ENCODE measurements around the gene PRXL2B. TPM values are rescaled to one million over a fixed set of nuclear protein-coding genes. Genes with fewer than 3 reads are reported as not detected.

PRXL2B gene
- total RNA-seq, 2 donors from 2014 or later = 5.6 to 8.8 TPM

GRCh38 chr1:2561446-2561845 lies 25.1 kb upstream of the PRXL2B start:
- 81% methylated on average over 5 to 11 of the region's 11 CpGs for WGBS, 2 donors
- DNase-seq = no peak
- Histone ChIP-seq H3K9me3 (no peaks in the 10 kb centered on the region), H3K4me1 (peaks cover 16% of the 10 kb centered on the region), H3K4me3 (no peak overlapping the region), H3K27ac (no peak overlapping the region), H3K27me3 (no peaks in the 10 kb centered on the region), H3K36me3 (replicated peaks in 1 of 2; ENCODE audit: insufficient read depth in 1 of 2, low read depth in 2 of 2) (no peaks in the 10 kb centered on the region)
- TF ChIP-seq, protein P1, sequence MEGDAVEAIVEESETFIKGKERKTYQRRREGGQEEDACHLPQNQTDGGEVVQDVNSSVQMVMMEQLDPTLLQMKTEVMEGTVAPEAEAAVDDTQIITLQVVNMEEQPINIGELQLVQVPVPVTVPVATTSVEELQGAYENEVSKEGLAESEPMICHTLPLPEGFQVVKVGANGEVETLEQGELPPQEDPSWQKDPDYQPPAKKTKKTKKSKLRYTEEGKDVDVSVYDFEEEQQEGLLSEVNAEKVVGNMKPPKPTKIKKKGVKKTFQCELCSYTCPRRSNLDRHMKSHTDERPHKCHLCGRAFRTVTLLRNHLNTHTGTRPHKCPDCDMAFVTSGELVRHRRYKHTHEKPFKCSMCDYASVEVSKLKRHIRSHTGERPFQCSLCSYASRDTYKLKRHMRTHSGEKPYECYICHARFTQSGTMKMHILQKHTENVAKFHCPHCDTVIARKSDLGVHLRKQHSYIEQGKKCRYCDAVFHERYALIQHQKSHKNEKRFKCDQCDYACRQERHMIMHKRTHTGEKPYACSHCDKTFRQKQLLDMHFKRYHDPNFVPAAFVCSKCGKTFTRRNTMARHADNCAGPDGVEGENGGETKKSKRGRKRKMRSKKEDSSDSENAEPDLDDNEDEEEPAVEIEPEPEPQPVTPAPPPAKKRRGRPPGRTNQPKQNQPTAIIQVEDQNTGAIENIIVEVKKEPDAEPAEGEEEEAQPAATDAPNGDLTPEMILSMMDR (IDR thresholded peaks at IDR 0.05) = no peak
- no peak for TF ChIP-seq POLR2A (IDR thresholded peaks at IDR 0.05)
- intact Hi-C loops (cut with DNase I) = no loop called here
- ATAC-seq = no peak

DNA sequence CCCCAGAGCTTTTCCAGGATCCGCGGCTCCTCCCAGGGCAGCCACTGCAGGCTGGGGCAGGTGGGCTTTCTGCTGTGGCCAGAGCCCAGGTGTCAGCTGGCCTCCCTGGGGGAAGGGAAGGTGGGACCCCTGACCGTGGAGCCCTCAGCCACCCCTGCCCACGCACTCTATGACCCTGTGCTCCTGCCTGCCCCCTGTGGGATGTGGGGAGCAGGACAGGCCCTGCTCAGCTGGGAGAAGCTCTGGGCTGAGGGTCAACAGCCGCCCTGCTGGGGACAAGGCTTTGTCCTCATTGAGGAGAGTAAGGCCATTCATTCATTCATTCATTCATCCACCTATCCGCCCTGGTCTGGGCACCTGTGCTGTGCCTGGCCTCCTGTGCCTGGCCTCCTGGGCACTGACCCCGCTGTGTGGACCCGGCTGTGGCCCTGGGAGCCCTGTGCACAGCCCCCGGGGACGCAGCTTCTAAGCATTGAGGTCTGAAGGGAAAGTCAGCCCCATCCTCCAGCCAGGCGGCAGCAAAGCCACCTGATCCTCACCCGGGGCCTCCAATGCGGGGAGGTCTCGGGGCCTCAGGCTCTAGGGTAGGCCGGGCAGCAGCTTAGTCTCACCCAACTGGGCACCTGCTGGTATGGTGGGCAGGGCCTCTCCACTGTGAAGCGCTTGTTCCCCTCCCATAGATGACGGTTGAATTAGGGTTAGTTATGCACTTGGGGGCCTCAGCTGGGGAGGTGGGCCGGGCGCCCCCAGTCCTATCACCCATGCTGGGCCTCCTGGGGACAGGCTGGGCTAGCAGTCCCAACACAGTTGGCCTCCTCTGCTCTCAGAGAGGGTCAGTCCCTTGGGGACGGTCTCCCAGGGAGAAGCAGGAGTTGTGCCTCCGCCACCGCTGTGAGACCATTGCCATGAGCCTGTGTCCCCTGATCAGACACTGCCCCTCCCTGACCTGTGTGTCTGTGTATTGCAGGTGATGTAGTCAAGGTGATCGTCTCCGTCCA lies 24.4 kb upstream of the PRXL2B start:
- Histone ChIP-seq H3K9me3 (no peaks in the 10 kb centered on the region), H3K4me1 (peaks cover 10% of the 10 kb centered on the region), H3K27me3 (no peaks in the 10 kb centered on the region), H3K4me3 (no peak overlapping the region), H3K36me3 (replicated peaks in 1 of 2; ENCODE audit: insufficient read depth in 1 of 2, low read depth in 2 of 2) (no peaks in the 10 kb centered on the region), H3K27ac (no peak overlapping the region)
- intact Hi-C loops (cut with DNase I) = no loop called here
- TF ChIP-seq, protein P1 (IDR thresholded peaks at IDR 0.05) = peak in 4 of 7 experiments; percentile 15 to 35 (median 27)
- no peak for TF ChIP-seq POLR2A (IDR thresholded peaks at IDR 0.05)
- no peak for DNase-seq
- 75 to 79% methylated on average over 4 to 24 of the region's 24 CpGs for whole genome bisulfite sequencing, 2 donors
- ATAC-seq = no peak

GRCh38 chr1:2563205-2563604 lies 23.4 kb upstream of the PRXL2B start:
- DNase-seq = no peak
- Histone ChIP-seq H3K27me3 (no peaks in the 10 kb centered on the region), H3K36me3 (replicated peaks in 1 of 2; ENCODE audit: insufficient read depth in 1 of 2, low read depth in 2 of 2) (no peaks in the 10 kb centered on the region), H3K27ac (no peak overlapping the region), H3K9me3 (no peaks in the 10 kb centered on the region), H3K4me1 (no peaks in the 10 kb centered on the region), H3K4me3 (no peak overlapping the region)
- 85 to 100% methylated on average over 1 to 18 of the region's 18 CpGs for WGBS, 2 donors
- intact Hi-C loops (cut with DNase I) = no loop called here
- no peak for TF ChIP-seq POLR2A (IDR thresholded peaks at IDR 0.05)
- TF ChIP-seq, protein P1 (IDR thresholded peaks at IDR 0.05) = no peak
- ATAC-seq = no peak

- Histone ChIP-seq H3K36me3 (replicated peaks in 1 of 2; ENCODE audit: insufficient read depth in 1 of 2, low read depth in 2 of 2) (no peaks in the 10 kb centered on the region), H3K9me3 (no peaks in the 10 kb centered on the region), H3K27ac (no peak overlapping the region), H3K27me3 (no peaks in the 10 kb centered on the region), H3K4me3 (no peak overlapping the region), H3K4me1 (no peaks in the 10 kb centered on the region)
- intact Hi-C loops (cut with DNase I) = no loop called here
- WGBS, 2 donors = 40 to 77% methylated on average over 3 to 20 of the region's 20 CpGs
- no peak for TF ChIP-seq POLR2A (IDR thresholded peaks at IDR 0.05)
- TF ChIP-seq, protein P1 (IDR thresholded peaks at IDR 0.05) = no peak
- no peak for ATAC-seq
- no peak for DNase-seq
Measured at GRCh38 chr1:2564006-2564814, 22.4 kb upstream of the PRXL2B start.
